HEK293 (cell line): ENCODE data around the gene RNF13.

Experiments used
- CTCF ChIA-PET: fragments of 350-600 bp; formaldehyde crosslinking; extraction: SDS; loops from one replicate; lab custom pipeline; 2021; ENCODE audit warnings: antibody characterized with exemption; lab: Yijun Ruan, JAX
- POLR2A ChIA-PET: fragments of 300-600 bp; formaldehyde crosslinking; extraction: SDS; loops from one replicate; lab custom pipeline; 2020; ENCODE audit warnings: antibody characterized with exemption, inconsistent platforms; lab: Yijun Ruan, JAX
- H3K27ac ChIP-seq: fragments of 200-500 bp; sonication (Bioruptor generic); 2 replicates; pipeline ENCODE4 v1.5.1; 2014; ENCODE audit warnings: low read depth, low read length, control low read depth, inconsistent platforms; ENCODE audit errors: extremely low read depth
- H3K36me3 ChIP-seq, 2 experiments: fragments of 200-500 bp in 1 of 2; sonication (Bioruptor generic) in 1 of 2; 1 replicate in 1 of 2; 2 replicates in 1 of 2; pipeline ENCODE4 v1.5.1; 2014 to 2017; ENCODE audit warnings: inconsistent platforms in 2 of 2, low read length in 2 of 2; ENCODE audit not compliant: control insufficient read depth in 2 of 2, insufficient read depth in 1 of 2
- H3K4me1 ChIP-seq: fragments of 200-500 bp; sonication (Bioruptor generic); 2 replicates; pipeline ENCODE4 v1.5.1; 2014; ENCODE audit warnings: mild to moderate bottlenecking, low read length, inconsistent platforms; ENCODE audit not compliant: control insufficient read depth, insufficient read depth
- H3K4me3 ChIP-seq: 2 replicates; pipeline ENCODE4 v1.5.1; 2011; ENCODE audit warnings: low read depth, mild to moderate bottlenecking, control low read depth, low read length, moderate library complexity
- H3K9me3 ChIP-seq: fragments of 200-500 bp; sonication (Bioruptor generic); 2 replicates; pipeline ENCODE4 v1.5.1; 2014; ENCODE audit warnings: low read depth, low read length, inconsistent platforms; ENCODE audit not compliant: control insufficient read depth, insufficient read depth
- ATF2 ChIP-seq: fragments of 450-650 bp; formaldehyde crosslinking; IDR thresholded peaks from 2 replicates; pipeline ENCODE4 v1.5.1; 2016; ENCODE audit warnings: missing biosample characterization, missing genetic modification characterization, low read depth
- HIC1 ChIP-seq: fragments of 450-650 bp; formaldehyde crosslinking; IDR thresholded peaks from 2 replicates; pipeline ENCODE4 v1.5.1; 2016; ENCODE audit warnings: missing biosample characterization, missing genetic modification characterization
- KLF17 ChIP-seq: fragments of 450-650 bp; formaldehyde crosslinking; IDR thresholded peaks from 2 replicates; pipeline ENCODE4 v1.5.1; 2016; ENCODE audit warnings: missing biosample characterization, missing genetic modification characterization
- PRDM1 ChIP-seq: fragments of 450-650 bp; formaldehyde crosslinking; IDR thresholded peaks from 2 replicates; pipeline ENCODE4; 2016; ENCODE audit warnings: missing biosample characterization, missing genetic modification characterization
- TCF7L2 ChIP-seq: IDR thresholded peaks from 2 replicates; pipeline ENCODE4 v1.6.1; 2011; ENCODE audit warnings: low read depth, mild to moderate bottlenecking, inconsistent platforms, low read length, moderate library complexity, borderline replicate concordance
- ZBTB48 ChIP-seq: fragments of 450-650 bp; formaldehyde crosslinking; IDR thresholded peaks from 2 replicates; pipeline ENCODE4 v1.5.1; 2016; ENCODE audit warnings: missing biosample characterization, missing genetic modification characterization
- ZBTB8A ChIP-seq: fragments of 450-650 bp; formaldehyde crosslinking; IDR thresholded peaks from 2 replicates; pipeline ENCODE4 v1.5.1; 2016; ENCODE audit warnings: missing biosample characterization, missing genetic modification characterization
- ZNF10 ChIP-seq: fragments of 450-650 bp; formaldehyde crosslinking; IDR thresholded peaks from 2 replicates; pipeline ENCODE4 v1.5.1; 2017; ENCODE audit warnings: missing biosample characterization, missing genetic modification characterization
- ZNF302 ChIP-seq: fragments of 450-650 bp; formaldehyde crosslinking; IDR thresholded peaks from 2 replicates; pipeline ENCODE4 v1.5.1; 2016; ENCODE audit warnings: missing biosample characterization, missing genetic modification characterization, low read depth
- ZNF37A ChIP-seq: fragments of 450-650 bp; IDR thresholded peaks from 2 replicates; pipeline ENCODE4 v1.5.1; 2018; ENCODE audit warnings: missing biosample characterization, missing genetic modification characterization
- ZNF529 ChIP-seq: fragments of 450-650 bp; formaldehyde crosslinking; IDR thresholded peaks from 2 replicates; pipeline ENCODE4 v1.5.1; 2017; ENCODE audit warnings: missing genetic modification characterization, missing biosample characterization; ENCODE audit not compliant: insufficient replicate concordance
- ZNF549 ChIP-seq: fragments of 450-650 bp; IDR thresholded peaks from 2 replicates; pipeline ENCODE4 v1.5.1; 2018; ENCODE audit warnings: missing biosample characterization, missing genetic modification characterization, mild to moderate bottlenecking, inconsistent platforms, moderate library complexity
- ZNF645 ChIP-seq: fragments of 450-650 bp; formaldehyde crosslinking; IDR thresholded peaks from 2 replicates; pipeline ENCODE4; 2016; ENCODE audit warnings: missing biosample characterization, missing genetic modification characterization
- ZNF654 ChIP-seq: fragments of 450-650 bp; formaldehyde crosslinking; IDR thresholded peaks from 2 replicates; pipeline ENCODE4 v1.5.1; 2016; ENCODE audit warnings: low read depth, missing biosample characterization, missing genetic modification characterization
- ZSCAN4 ChIP-seq: fragments of 450-650 bp; formaldehyde crosslinking; IDR thresholded peaks from 2 replicates; pipeline ENCODE4 v1.5.1; 2017; ENCODE audit warnings: missing biosample characterization, missing genetic modification characterization
- ZSCAN5A ChIP-seq: fragments of 450-650 bp; formaldehyde crosslinking; IDR thresholded peaks from 2 replicates; pipeline ENCODE4 v1.5.1; 2016; ENCODE audit warnings: missing biosample characterization, missing genetic modification characterization
- ZXDB ChIP-seq: fragments of 450-650 bp; formaldehyde crosslinking; IDR thresholded peaks from 2 replicates; pipeline ENCODE4 v1.5.1; 2016; ENCODE audit warnings: missing biosample characterization, missing genetic modification characterization

The RNF13 gene

GRCh38 chr3:149872589-149872988, 59.6 kb downstream of the RNF13 start:
- POLR2A ChIA-PET = no interaction called here
- no peak overlapping the region for H3K4me3 ChIP-seq
- TF ChIP-seq ZNF37A (tag by site-specific recombination) (no peak), ZNF549 (no peak), PRDM1 (no peak), ATF2 (tag by site-specific recombination) (no peak), ZNF10 (no peak), ZSCAN5A (tag by site-specific recombination) (no peak), ZXDB (tag by site-specific recombination) (no peak)
- TF ChIP-seq, all 188 proteins: peak for 0
- CTCF ChIA-PET = no interaction called here
- H3K4me1 ChIP-seq = no peaks in the 10 kb centered on the region
- H3K9me3 ChIP-seq = no peaks in the 10 kb centered on the region
- peaks cover 0 to 9% of the 10 kb centered on the region in 2 experiments; a peak in 1 of 3 replicates for H3K36me3 ChIP-seq
- H3K27ac ChIP-seq = no peak overlapping the region

GRCh38 chr3:149877668-149878067, 64.7 kb downstream of the RNF13 start:
- peaks cover 0 to 4% of the 10 kb centered on the region in 2 experiments; a peak in 1 of 3 replicates for H3K36me3 ChIP-seq
- TF ChIP-seq ZNF302 (tag by site-specific recombination) = no peak
- TF ChIP-seq ZSCAN4 (tag by site-specific recombination) = no peak
- TF ChIP-seq ZNF645 (tag by site-specific recombination) = no peak
- TF ChIP-seq, all 188 proteins: peak for 0
- H3K9me3 ChIP-seq = no peaks in the 10 kb centered on the region
- H3K4me3 ChIP-seq = no peak overlapping the region
- no peak overlapping the region for H3K27ac ChIP-seq
- ChIA-PET CTCF (interaction anchor here (0.7 to 1.2 kb wide), 3 partner anchors 29 to 388 kb away, joined by 3 to 5 read pairs (median 3); no protein-coding TSS in a partner anchor), POLR2A (no interaction called here)
- no peaks in the 10 kb centered on the region for H3K4me1 ChIP-seq

GRCh38 chr3:149879872-149880271, 66.9 kb downstream of the RNF13 start:
- Histone ChIP-seq H3K36me3 (no peaks in the 10 kb centered on the region), H3K4me3 (no peak overlapping the region), H3K4me1 (no peaks in the 10 kb centered on the region), H3K27ac (no peak overlapping the region), H3K9me3 (no peaks in the 10 kb centered on the region)
- TF ChIP-seq ZNF529 (tag by site-specific recombination) = no peak
- TF ChIP-seq PRDM1 = peak; percentile 28; the same call in 1 of the 2 replicates
- TF ChIP-seq ZNF654 (tag by site-specific recombination) = peak; percentile 63
- no peak for TF ChIP-seq ZBTB8A (tag by site-specific recombination)
- TF ChIP-seq TCF7L2 = no peak
- no peak for TF ChIP-seq HIC1 (tag by site-specific recombination)
- TF ChIP-seq ZBTB48 (tag by site-specific recombination) = no peak
- no peak for TF ChIP-seq KLF17 (tag by site-specific recombination)
- POLR2A ChIA-PET = no interaction called here
- CTCF ChIA-PET = interaction anchor here (0.6 to 1.6 kb wide), 21 partner anchors 11 to 753 kb away, joined by 3 to 15 read pairs (median 4); no protein-coding TSS in a partner anchor
